ENCODE results near the gene LRRFIP1. TPM values are rescaled to one million over a fixed set of nuclear protein-coding genes. Genes with fewer than 3 reads are reported as not detected.
A peak's percentile ranks its signal among the peaks of the same experiment; 100 is the strongest.

LRRFIP1 gene
- total and polyA plus RNA-seq, 2 of the 13 experiments (the other 11 are each of a cell fraction or from before 2014, with no cell fraction given), result 15.9 to 40.5 TPM

GRCh38 chr2:237669628-237670392 lies 42.4 kb downstream of the LRRFIP1 start (continued):
- TF ChIP-seq SMC3 (IDR thresholded peaks at IDR 0.05; ENCODE audit: low read length) (0 out of 2 replicates have a peak, but pooled peaks have one; percentile 18), ZNF749 (CRISPR knock-in tag; IDR thresholded peaks at IDR 0.05; ENCODE audit: borderline replicate concordance) (no peak), ZEB1 (IDR thresholded peaks at IDR 0.05; ENCODE audit: insufficient replicate concordance, low read depth) (no peak), MIXL1 (CRISPR knock-in tag; IDR thresholded peaks at IDR 0.05) (peak; percentile 76; the same call in 1 of the 2 replicates), GTF2F1 (IDR thresholded peaks at IDR 0.05; ENCODE audit: low read length) (no peak), ZSCAN9 (CRISPR knock-in tag; IDR thresholded peaks at IDR 0.05; ENCODE audit: borderline replicate concordance) (peak; percentile 25; the same call in 1 of the 2 replicates), IRX3 (CRISPR knock-in tag; IDR thresholded peaks at IDR 0.05; ENCODE audit: borderline replicate concordance, low read depth) (peak; percentile 71; the same call in 1 of the 2 replicates), BORCS8-MEF2B (CRISPR knock-in tag; IDR thresholded peaks at IDR 0.05) (peak; percentile 73; the same call in 1 of the 2 replicates), SNAPC2 (CRISPR knock-in tag; IDR thresholded peaks at IDR 0.05) (peak; percentile 75; the same call in 1 of the 2 replicates), SMAD3 (CRISPR knock-in tag; IDR thresholded peaks at IDR 0.05) (0 out of 2 replicates have a peak, but pooled peaks have one; percentile 44), NCOR1 (IDR thresholded peaks at IDR 0.05; ENCODE audit: borderline replicate concordance, low read length) (0 out of 2 replicates have a peak, but pooled peaks have one; percentile 30), MEIS2 (CRISPR knock-in tag; IDR thresholded peaks at IDR 0.05) (0 out of 2 replicates have a peak, but pooled peaks have one; percentile 39), PHF20 (CRISPR knock-in tag; IDR thresholded peaks at IDR 0.05) (peak; percentile 55; the same call in 1 of the 2 replicates), ZNF644 (CRISPR knock-in tag; IDR thresholded peaks at IDR 0.05; ENCODE audit: low read depth) (peak; percentile 62; the same call in 1 of the 2 replicates), POLR2AphosphoS5 (IDR thresholded peaks at IDR 0.05; ENCODE audit: low read depth, low read length) (peak; percentile 36; the same call in 1 of the 2 replicates), IRF9 (CRISPR knock-in tag; IDR thresholded peaks at IDR 0.05; ENCODE audit: borderline replicate concordance) (0 out of 2 replicates have a peak, but pooled peaks have one; percentile 41), ZNF550 (CRISPR knock-in tag; IDR thresholded peaks at IDR 0.05; ENCODE audit: borderline replicate concordance) (no peak), ZNF800 (CRISPR knock-in tag; IDR thresholded peaks at IDR 0.05) (peak; percentile 66), ETV5 (CRISPR knock-in tag; IDR thresholded peaks at IDR 0.05; ENCODE audit: borderline replicate concordance) (peak; percentile 81; the same call in 1 of the 2 replicates), ZNF740 (CRISPR knock-in tag; IDR thresholded peaks at IDR 0.05) (no peak), MAFK (conservative IDR thresholded peaks at IDR 0.05 in 1 of 2, IDR thresholded peaks at IDR 0.05 in 1 of 2; ENCODE audit: low read length in 2 of 2) (peak in 1 of 2 experiments; percentile 0; a peak in 1 of 4 replicates), KLF13 (CRISPR knock-in tag; IDR thresholded peaks at IDR 0.05) (no peak), BCL6 (CRISPR knock-in tag; IDR thresholded peaks at IDR 0.05) (peak; percentile 46; the same call in 1 of the 2 replicates), YEATS4 (CRISPR knock-in tag; IDR thresholded peaks at IDR 0.05; ENCODE audit: borderline replicate concordance) (0 out of 2 replicates have a peak, but pooled peaks have one; percentile 36)

All from HepG2 (cell line).